Naive thymus-derived CD4-positive, alpha-beta T cell (primary cell): ENCODE measurements around the gene IL11. TPM values are rescaled to one million over a fixed set of nuclear protein-coding genes. Genes with fewer than 3 reads are reported as not detected.

Source experiments
- ATAC-seq: fragments of 150-1000 bp; cut with Tn5 transposase; 2 replicates; pipeline ENCODE4 v1.10.0; 2021; ENCODE audit warnings: mild to moderate bottlenecking, moderate library complexity
- CTCF ChIA-PET: fragments of 350-600 bp; sonication (Branson Sonifier 250); formaldehyde crosslinking; loops from one replicate; lab custom pipeline; 2021; ENCODE audit warnings: antibody characterized with exemption; lab: Charles Lee
- POLR2A ChIA-PET: fragments of 350-600 bp; sonication (Branson Sonifier 250); formaldehyde crosslinking; loops from one replicate; lab custom pipeline; 2021; ENCODE audit warnings: antibody characterized with exemption, inconsistent platforms; lab: Charles Lee
- DNase-seq, 9 donors: peaks; one replicate each; pipeline versions ENCODE4 v3.0.0 to v3.0.0-alpha.2; 2020 to 2022; ENCODE audit warnings: mixed read lengths in 1 of 9
- H3K27ac ChIP-seq: one replicate; pipeline ENCODE4 v1.7.0; 2013; ENCODE audit warnings: mild to moderate bottlenecking, low read depth, low read length, moderate library complexity
- H3K27me3 ChIP-seq, 2 donors: one replicate each; pipeline ENCODE4 v1.7.0; 2013; ENCODE audit warnings: low read length in 2 of 2, mild to moderate bottlenecking in 2 of 2, moderate library complexity in 2 of 2; ENCODE audit not compliant: control insufficient read depth in 2 of 2, insufficient read depth in 2 of 2
- H3K36me3 ChIP-seq, 3 experiments: 1 replicate in 2 of 3; 2 replicates in 1 of 3; pipeline ENCODE4 v1.7.0; 2013; ENCODE audit warnings: low read length in 3 of 3, mild to moderate bottlenecking in 3 of 3, moderate library complexity in 1 of 3; ENCODE audit not compliant: insufficient read depth in 3 of 3, control insufficient read depth in 2 of 3
- H3K4me1 ChIP-seq, 2 donors: one replicate each; pipeline ENCODE4 v1.7.0; 2013; ENCODE audit warnings: low read length in 2 of 2, mild to moderate bottlenecking in 2 of 2, moderate library complexity in 1 of 2; ENCODE audit not compliant: control insufficient read depth in 2 of 2, insufficient read depth in 2 of 2
- H3K4me3 ChIP-seq: 2 replicates; pipeline ENCODE4 v1.7.0; 2013; ENCODE audit warnings: mild to moderate bottlenecking, low read length
- H3K9me3 ChIP-seq, 3 experiments: 1 replicate in 2 of 3; 2 replicates in 1 of 3; pipeline ENCODE4 v1.7.0; 2013; ENCODE audit warnings: low read length in 3 of 3; ENCODE audit not compliant: control insufficient read depth in 2 of 3
- H3K27ac Mint-ChIP-seq, 9 donors: one replicate each; pipeline ENCODE4 v1.8.0; 2020 to 2022; ENCODE audit warnings: mixed read lengths in 9 of 9, mild to moderate bottlenecking in 8 of 9, moderate library complexity in 5 of 9, inconsistent platforms in 2 of 9
- H3K27me3 Mint-ChIP-seq, 5 donors: one replicate each; pipeline ENCODE4 v1.8.0; 2021 to 2022; ENCODE audit warnings: mixed read lengths in 5 of 5, mild to moderate bottlenecking in 1 of 5
- H3K36me3 Mint-ChIP-seq, 5 donors: one replicate each; pipeline ENCODE4 v1.8.0; 2020 to 2022; ENCODE audit warnings: mixed read lengths in 5 of 5, mild to moderate bottlenecking in 3 of 5, inconsistent platforms in 1 of 5
- H3K4me1 Mint-ChIP-seq, 7 donors: one replicate each; pipeline ENCODE4 v1.8.0; 2020 to 2022; ENCODE audit warnings: mixed read lengths in 7 of 7, mild to moderate bottlenecking in 3 of 7, inconsistent platforms in 1 of 7
- H3K4me3 Mint-ChIP-seq, 10 donors: one replicate each; pipeline ENCODE4 v1.8.0; 2020 to 2022; ENCODE audit warnings: mild to moderate bottlenecking in 10 of 10, mixed read lengths in 10 of 10, moderate library complexity in 6 of 10, inconsistent platforms in 2 of 10
- H3K9me3 Mint-ChIP-seq, 11 donors: one replicate each; pipeline ENCODE4 v1.8.0; 2020 to 2022; ENCODE audit warnings: mixed read lengths in 11 of 11, mild to moderate bottlenecking in 4 of 11, inconsistent platforms in 1 of 11, moderate library complexity in 1 of 11
- intact Hi-C, 2 donors: fragments of 100-400 bp; cut with micrococcal nuclease; formaldehyde crosslinking; loops; one replicate each; pipeline ENCODE4 v1.15.1; 2023
- polyA plus RNA-seq, 2 donors: library from polyadenylated mRNA; unstranded; fragments of 300-500 nt; fragmentation: Illumina TruSeq; gene quantifications; one replicate each; pipeline ENCODE4 v1.2.3, GENCODE V29; 2021
- total RNA-seq, 6 experiments: library from RNA in 5 of 6; stranded (reverse) in 5 of 6; gene quantifications; 1 replicate in 5 of 6; 2 replicates in 1 of 6; pipeline ENCODE4 v1.2.3 and lab custom pipeline; 2021 to 2026

IL11 gene
- total RNA-seq (under 1 TPM in 2 of 5 experiments, not detected in 3; 0.58 to 0.69 TPM), polyA plus RNA-seq (not detected), total RNA-seq (lab: John Stamatoyannopoulos, UW) (not detected)

DNA sequence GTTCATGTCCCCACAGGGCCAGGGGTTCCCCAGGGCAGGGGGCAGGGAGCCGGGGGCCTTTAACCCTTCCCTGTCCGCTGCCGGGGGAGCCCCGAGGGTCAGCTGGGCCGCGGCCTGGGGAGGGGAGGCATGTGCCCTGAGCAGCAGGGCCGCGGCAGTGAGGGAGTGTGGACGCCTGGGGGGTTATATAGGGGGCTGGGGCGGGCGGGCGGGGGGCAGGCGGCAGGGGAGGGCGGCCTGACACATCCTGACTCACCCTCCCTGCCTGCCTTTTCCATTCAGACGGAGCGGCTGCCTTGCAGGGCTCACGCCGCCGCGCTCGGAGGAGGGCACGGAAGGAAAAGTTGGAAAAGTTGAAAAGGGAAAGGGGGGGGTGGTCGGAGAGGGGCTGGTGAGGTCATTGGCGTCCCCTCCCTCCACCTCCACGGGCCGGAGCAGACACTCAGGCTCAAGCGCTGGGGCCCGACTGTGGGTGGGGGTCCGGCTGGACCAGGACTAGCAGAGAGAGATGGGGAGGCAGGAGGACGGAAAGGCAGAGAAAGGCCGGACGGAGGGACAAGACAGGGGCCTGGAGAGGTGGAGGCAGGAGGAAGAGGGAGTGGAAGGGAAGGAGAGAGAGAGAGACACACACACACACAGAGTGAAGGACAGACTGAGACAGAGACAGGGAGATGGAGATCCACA lies at the start of gene IL11:
TSS of gene IL11 (minus strand) at position 159 of the 684 bp plus-strand sequence. CDS start at position 6, 153 bp downstream.
- Mint-ChIP-seq H3K27me3 (peaks cover 30 to 57% (median 33%) of the 10 kb centered on the region in 5 donors), H3K4me3 (peak within 1 kb of the TSS; percentile 75 to 90 (median 78)), H3K36me3 (peaks cover 0 to 6% (median 4%) of the 10 kb centered on the region in 5 donors), H3K9me3 (peaks cover 0 to 5% (median 0%) of the 10 kb centered on the region in 11 donors), H3K27ac (no peak within 1 kb of the TSS), H3K4me1 (peaks cover 6 to 17% (median 12%) of the 10 kb centered on the region in 7 donors)
- ChIA-PET CTCF (no interaction called here), POLR2A (no interaction called here)
- Histone ChIP-seq H3K4me1 (no peaks in the 10 kb centered on the region), H3K27ac (no peak within 1 kb of the TSS), H3K36me3 (no peaks in the 10 kb centered on the region), H3K27me3 (peaks cover 3 to 27% of the 10 kb centered on the region in 2 donors), H3K4me3 (peak within 1 kb of the TSS; percentile 30), H3K9me3 (no peaks in the 10 kb centered on the region)
- intact Hi-C loops, result no loop called here
- no peak for DNase-seq
- ATAC-seq, result no peak

DNA sequence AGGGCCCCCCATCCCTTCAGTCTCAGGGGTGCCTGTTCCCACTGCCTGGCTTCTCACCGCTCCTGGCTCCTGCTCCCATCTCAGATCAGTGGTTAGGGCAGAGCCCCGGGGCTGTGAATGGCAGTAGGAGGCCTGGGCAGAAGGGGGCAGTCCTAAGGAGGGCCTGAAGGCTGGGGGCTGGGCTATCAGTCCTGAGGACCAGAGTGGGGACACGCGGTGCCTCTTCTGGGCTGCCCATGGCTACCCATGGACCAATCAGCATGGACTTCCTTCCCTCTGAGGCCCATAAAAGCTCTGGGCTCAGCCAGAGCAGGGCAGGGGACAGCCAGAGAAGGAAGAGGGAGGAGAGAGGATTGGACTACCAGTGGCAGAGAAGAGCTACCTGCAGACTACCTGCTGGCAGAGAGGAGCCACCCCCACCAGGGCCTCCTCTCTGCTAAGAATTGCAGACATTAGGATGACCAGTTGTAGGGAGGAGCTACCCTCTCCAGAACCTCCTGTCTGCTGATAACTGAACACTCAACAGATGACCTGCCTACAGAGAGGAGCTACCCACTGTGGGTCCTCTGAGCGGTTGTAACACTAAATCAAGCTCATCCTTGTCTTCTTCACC lies 49.5 kb upstream of the IL11 start:
- Histone ChIP-seq H3K36me3 (no peaks in the 10 kb centered on the region), H3K4me1 (peaks cover 16 to 29% of the 10 kb centered on the region in 2 donors), H3K27ac (no peak overlapping the region), H3K27me3 (no peaks in the 10 kb centered on the region), H3K9me3 (no peaks in the 10 kb centered on the region), H3K4me3 (no peak overlapping the region)
- DNase-seq (no peak), ATAC-seq (no peak)
- CTCF ChIA-PET, result interaction anchor here (0.5 to 2.4 kb wide), 7 partner anchors 9 to 1390 kb away, joined by 3 to 11 read pairs (median 3); no protein-coding TSS in a partner anchor
- Mint-ChIP-seq H3K4me1 (peaks cover 7 to 40% (median 25%) of the 10 kb centered on the region in 7 donors), H3K9me3 (no peaks in the 10 kb centered on the region), H3K27ac (peak overlapping the region in 3 of 9 donors; percentile 34 to 70 (median 64)), H3K36me3 (no peaks in the 10 kb centered on the region), H3K4me3 (peak overlapping the region in 2 of 10 donors; percentile 18 to 36), H3K27me3 (peaks cover 0 to 31% (median 0%) of the 10 kb centered on the region in 5 donors)
- POLR2A ChIA-PET, result interaction anchor here (1.0 to 2.1 kb wide), 2 partner anchors 11 to 12 kb away, joined by 4 to 7 read pairs; partner anchors contain the start of gene UBE2S
- intact Hi-C loops, result loop anchor here (2.0 to 10.0 kb wide), 3 partner anchors 33 to 535 kb away; no protein-coding TSS in a partner anchor

DNA sequence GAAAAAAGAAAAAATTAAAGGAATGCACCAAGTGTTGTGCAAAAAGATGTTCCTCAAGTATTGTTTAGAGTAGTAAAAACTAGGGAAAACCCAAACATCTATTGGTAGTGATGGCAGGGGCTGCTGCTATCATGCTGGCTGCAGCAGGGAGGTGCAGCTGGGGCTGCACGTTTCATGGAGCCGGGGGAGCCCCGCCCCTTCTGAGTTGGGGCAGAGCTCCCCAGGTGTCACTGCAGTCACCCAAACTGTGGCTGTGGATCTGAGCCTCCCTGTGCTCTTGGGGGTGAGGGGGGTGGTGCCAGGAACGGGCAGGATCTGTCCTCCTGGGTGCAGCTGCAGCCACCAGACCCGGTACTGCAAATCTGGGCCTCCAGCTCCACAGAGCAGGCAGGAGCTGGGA lies 48.8 kb upstream of the IL11 start:
- ChIA-PET POLR2A (interaction anchor here (0.7 to 2.1 kb wide), 2 partner anchors 10 to 151 kb away, joined by 4 to 7 read pairs; no protein-coding TSS in a partner anchor), CTCF (interaction anchor here (0.5 to 2.4 kb wide), 8 partner anchors 85 to 278 kb away, joined by 3 to 11 read pairs (median 5); no protein-coding TSS in a partner anchor)
- no peak overlapping the region for H3K4me3 Mint-ChIP-seq
- H3K9me3 ChIP-seq, result no peaks in the 10 kb centered on the region
- no peak overlapping the region for H3K27ac Mint-ChIP-seq
- H3K27me3 ChIP-seq, result no peaks in the 10 kb centered on the region
- DNase-seq (no peak), ATAC-seq (no peak)
- peaks cover 0 to 29% (median 0%) of the 10 kb centered on the region in 5 donors for H3K27me3 Mint-ChIP-seq
- H3K27ac ChIP-seq, result no peak overlapping the region
- no peaks in the 10 kb centered on the region for H3K36me3 Mint-ChIP-seq
- no peak overlapping the region for H3K4me3 ChIP-seq
- H3K4me1 ChIP-seq, result peaks cover 16 to 29% of the 10 kb centered on the region in 2 donors
- H3K36me3 ChIP-seq, result no peaks in the 10 kb centered on the region
- intact Hi-C loops, result loop anchor here (2.0 to 10.0 kb wide), 3 partner anchors 33 to 534 kb away; no protein-coding TSS in a partner anchor
- peaks cover 7 to 40% (median 23%) of the 10 kb centered on the region in 7 donors for H3K4me1 Mint-ChIP-seq
- H3K9me3 Mint-ChIP-seq, result no peaks in the 10 kb centered on the region

DNA sequence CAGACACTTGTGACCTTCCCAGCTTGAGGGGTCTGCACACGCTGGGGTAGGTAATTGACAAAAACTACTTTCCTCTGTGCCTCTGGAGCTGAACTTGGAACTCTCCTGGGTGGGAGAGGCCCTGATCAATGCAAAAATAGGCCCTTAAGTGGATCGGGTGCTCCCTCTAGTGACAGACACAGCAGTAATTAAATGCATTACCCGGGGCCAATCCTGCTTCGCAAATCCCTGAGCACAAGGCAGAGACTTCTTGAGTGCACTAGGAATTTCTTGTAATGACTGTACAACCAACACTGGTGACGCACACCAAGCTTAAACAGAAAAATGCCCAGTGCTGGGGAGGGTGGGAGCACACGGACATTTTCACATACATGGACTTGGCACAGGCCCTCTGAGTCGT lies 47.9 kb upstream of the IL11 start:
- Mint-ChIP-seq H3K36me3 (no peaks in the 10 kb centered on the region), H3K4me1 (peaks cover 7 to 36% (median 23%) of the 10 kb centered on the region in 7 donors), H3K27ac (peak overlapping the region in 4 of 9 donors; percentile 7 to 90 (median 31)), H3K27me3 (peaks cover 0 to 24% (median 0%) of the 10 kb centered on the region in 5 donors), H3K9me3 (no peaks in the 10 kb centered on the region), H3K4me3 (peak overlapping the region in 2 of 10 donors; percentile 30 to 41)
- Histone ChIP-seq H3K4me1 (peaks cover 16 to 29% of the 10 kb centered on the region in 2 donors), H3K36me3 (no peaks in the 10 kb centered on the region), H3K4me3 (no peak overlapping the region), H3K9me3 (no peaks in the 10 kb centered on the region), H3K27me3 (no peaks in the 10 kb centered on the region), H3K27ac (no peak overlapping the region)
- ChIA-PET POLR2A (interaction anchor here (0.8 kb wide), 1 partner anchor 30 kb away, joined by 4 read pairs; no protein-coding TSS in a partner anchor), CTCF (interaction anchor here (0.7 to 2.4 kb wide), 6 partner anchors 11 to 138 kb away, joined by 3 to 11 read pairs (median 6); partner anchors contain the start of gene TMEM238)
- intact Hi-C loops, result loop anchor here (1.0 to 10.0 kb wide), 7 partner anchors 34 to 533 kb away; no protein-coding TSS in a partner anchor
- peak; percentile 82 for ATAC-seq
- DNase-seq, result peak in 8 of 9 donors; percentile 34 to 72 (median 58)

DNA sequence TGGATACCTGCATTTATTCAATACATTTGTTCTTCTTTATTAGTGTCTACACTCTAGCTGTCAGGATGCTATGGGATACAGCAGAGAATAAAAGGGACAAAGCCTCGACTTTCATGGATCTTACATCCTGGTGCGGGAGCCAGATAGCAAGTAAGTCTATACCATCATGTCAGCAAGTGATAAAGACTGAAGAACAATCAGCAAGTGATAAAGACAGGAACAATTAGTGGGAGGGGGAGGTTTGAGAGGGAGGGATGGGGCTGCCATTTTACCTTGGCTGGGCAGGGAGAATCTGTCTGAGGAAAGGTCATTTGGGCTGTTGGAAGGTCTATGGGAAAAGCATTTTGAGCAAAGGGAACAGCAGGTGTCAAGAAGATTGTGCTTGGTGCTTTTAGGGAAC lies 39.9 kb upstream of the IL11 start:
- H3K4me1 Mint-ChIP-seq, result peaks cover 21 to 36% (median 26%) of the 10 kb centered on the region in 7 donors
- peak overlapping the region in 1 of 9 donors; percentile 66 for H3K27ac Mint-ChIP-seq
- peaks cover 0 to 17% (median 0%) of the 10 kb centered on the region in 5 donors for H3K27me3 Mint-ChIP-seq
- Histone ChIP-seq H3K27ac (no peak overlapping the region), H3K4me3 (no peak overlapping the region), H3K27me3 (no peaks in the 10 kb centered on the region), H3K4me1 (peaks cover 17 to 24% of the 10 kb centered on the region in 2 donors), H3K36me3 (peaks cover 0 to 10% (median 0%) of the 10 kb centered on the region in 3 experiments), H3K9me3 (peaks cover 0 to 9% (median 0%) of the 10 kb centered on the region in 3 experiments)
- intact Hi-C loops, result loop anchor here in 1 of 2 donors (10.0 kb wide), 1 partner anchor 525 kb away; no protein-coding TSS in a partner anchor
- ChIA-PET CTCF (interaction anchor here (0.9 kb wide), 1 partner anchor 10 kb away, joined by 4 read pairs; no protein-coding TSS in a partner anchor), POLR2A (interaction anchor here (1.6 to 3.5 kb wide), 3 partner anchors 26 to 292 kb away, joined by 4 to 23 read pairs (median 8); partner anchors contain the start of gene TMEM238)
- H3K4me3 Mint-ChIP-seq, result peak overlapping the region in 3 of 10 donors; percentile 28 to 74 (median 44)
- ATAC-seq (no peak), DNase-seq (no peak)
- H3K9me3 Mint-ChIP-seq, result peaks cover 0 to 14% (median 4%) of the 10 kb centered on the region in 11 donors
- H3K36me3 Mint-ChIP-seq, result peaks cover 0 to 36% (median 7%) of the 10 kb centered on the region in 5 donors
